ENCODE measurements around the gene CLIP2. TPM values are rescaled to one million over a fixed set of nuclear protein-coding genes. Genes with fewer than 3 reads are reported as not detected.

Gene CLIP2
- total RNA-seq, 1 donor, result 72.2 TPM

Other genes starting within 250 kb of the CLIP2 start
- gene LIMK1, start 205.6 kb upstream of the CLIP2 start, total RNA-seq, result 22.4 TPM
- gene EIF4H, start 115.1 kb upstream of the CLIP2 start, total RNA-seq, result 165 TPM
- 172 TPM for gene LAT2, start 79.4 kb upstream of the CLIP2 start, total RNA-seq
- 35.5 TPM for gene RFC2, start 35.0 kb upstream of the CLIP2 start, total RNA-seq
- 1.1 TPM for gene GTF2IRD1, start 164.5 kb downstream of the CLIP2 start, total RNA-seq